GM18519 (cell line): ENCODE results near the gene UTP20.

ENCODE experiments used
- ATAC-seq: cut with Tn5 transposase; IDR thresholded peaks from one replicate; pipeline ENCODE4 v1.9.1; 2021; ENCODE audit warnings: mild to moderate bottlenecking, moderate library complexity; ENCODE audit not compliant: unreplicated experiment, low FRiP score

The UTP20 gene

DNA sequence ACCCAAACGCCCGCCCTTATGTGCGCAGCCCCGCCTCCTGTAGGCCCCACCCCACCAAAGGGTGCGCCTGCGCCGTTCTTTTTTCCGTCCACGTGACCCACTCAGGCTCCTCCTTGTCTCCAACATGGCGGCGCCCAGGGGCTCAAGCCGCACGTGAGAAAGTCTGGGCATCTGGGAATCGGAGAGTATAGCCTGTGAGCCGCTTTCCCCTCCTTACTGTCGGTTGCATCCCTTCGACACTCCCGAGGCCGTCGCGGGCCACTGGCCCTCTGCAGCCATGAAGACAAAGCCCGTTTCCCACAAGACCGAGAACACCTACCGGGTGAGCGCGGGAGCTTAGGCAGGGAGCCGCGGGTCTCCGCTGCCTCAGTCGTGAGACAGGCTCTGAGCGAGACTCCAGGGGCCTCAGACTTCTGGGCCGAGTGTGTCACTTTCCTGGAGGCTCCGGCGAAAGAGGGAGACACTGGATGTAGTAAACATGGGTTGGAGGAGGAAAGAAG is at the start of gene UTP20:
UTP20 (plus strand) TSS at position 100 of the 500 bp plus-strand sequence; CDS start at position 278, 178 bp downstream.
- peak; percentile 98 for ATAC-seq

DNA sequence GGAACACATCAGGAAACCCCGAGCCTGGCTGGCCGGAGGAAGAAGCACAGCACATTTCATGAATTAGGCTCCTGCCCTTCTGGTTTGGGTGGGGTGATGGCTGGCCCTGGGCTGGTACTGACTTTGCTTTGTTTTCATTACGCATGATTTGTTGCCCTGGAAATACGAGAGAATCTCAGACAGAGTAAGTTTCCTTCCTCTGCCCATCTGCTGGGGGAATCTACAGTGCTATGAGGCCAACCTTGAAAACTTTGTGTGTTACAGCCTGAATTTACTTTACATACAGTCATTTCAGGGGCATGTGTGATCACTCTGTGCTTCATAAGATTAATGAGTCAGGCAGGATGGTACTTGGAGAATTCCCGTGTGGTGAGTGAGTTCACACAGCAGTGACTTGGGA is 49.4 kb upstream of the UTP20 start:
- no peak for ATAC-seq

DNA sequence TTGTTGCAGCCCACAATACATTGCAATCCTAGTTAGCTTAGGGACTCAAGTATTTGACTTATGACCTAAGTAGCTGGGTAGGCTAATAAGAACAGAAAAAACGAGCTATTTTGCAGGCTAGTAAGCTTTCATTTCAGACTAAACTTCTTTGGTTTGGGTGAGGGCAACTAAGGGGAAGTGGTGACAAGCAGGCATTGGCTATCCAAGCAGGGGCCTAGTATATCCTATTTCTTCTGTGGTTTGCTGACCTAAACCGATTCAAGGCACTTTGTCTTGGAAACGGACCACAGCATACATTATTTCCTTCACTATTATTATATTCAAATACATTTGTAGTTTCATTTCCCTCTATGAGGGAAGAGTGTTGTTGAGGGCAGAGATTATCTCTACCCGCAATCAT is 48.3 kb upstream of the UTP20 start:
- ATAC-seq = no peak

DNA sequence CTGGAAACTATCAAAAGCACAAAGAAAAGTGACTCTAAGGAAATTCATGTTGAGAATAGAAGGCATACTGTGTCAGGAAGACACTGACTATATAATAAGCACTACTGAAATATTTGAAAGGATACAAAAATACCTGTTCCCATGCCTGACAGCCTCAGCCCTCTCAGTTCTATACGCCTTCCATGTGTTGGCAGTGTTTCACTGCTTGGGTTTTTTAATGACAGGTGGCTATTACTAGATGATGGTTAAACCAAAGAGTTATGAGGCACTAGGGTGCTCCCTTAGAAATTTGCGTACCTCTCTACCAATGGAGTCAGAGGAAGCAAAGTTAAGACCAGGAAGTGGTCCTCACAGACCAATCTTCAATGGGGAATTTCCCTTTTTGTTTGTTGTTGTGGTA is 44.2 kb upstream of the UTP20 start:
- ATAC-seq = no peak

DNA sequence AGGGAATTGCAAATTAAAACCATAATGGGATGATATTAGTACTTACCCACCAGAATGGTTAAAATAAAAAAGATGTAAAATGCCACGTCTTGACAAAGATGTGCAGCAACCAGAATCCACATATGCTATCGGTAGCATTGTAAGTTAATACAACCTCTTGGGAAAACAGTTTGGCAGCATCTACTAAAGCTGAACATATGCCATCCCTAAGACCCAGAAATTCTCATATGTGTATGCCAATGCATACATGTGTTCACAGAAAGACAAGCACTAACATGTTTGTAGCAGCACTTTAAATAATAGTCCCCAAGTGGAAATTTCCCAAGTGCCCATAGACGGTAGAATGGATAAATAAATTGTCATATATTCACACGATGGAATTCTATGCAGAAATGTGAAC is 41.6 kb upstream of the UTP20 start:
- no peak for ATAC-seq

DNA sequence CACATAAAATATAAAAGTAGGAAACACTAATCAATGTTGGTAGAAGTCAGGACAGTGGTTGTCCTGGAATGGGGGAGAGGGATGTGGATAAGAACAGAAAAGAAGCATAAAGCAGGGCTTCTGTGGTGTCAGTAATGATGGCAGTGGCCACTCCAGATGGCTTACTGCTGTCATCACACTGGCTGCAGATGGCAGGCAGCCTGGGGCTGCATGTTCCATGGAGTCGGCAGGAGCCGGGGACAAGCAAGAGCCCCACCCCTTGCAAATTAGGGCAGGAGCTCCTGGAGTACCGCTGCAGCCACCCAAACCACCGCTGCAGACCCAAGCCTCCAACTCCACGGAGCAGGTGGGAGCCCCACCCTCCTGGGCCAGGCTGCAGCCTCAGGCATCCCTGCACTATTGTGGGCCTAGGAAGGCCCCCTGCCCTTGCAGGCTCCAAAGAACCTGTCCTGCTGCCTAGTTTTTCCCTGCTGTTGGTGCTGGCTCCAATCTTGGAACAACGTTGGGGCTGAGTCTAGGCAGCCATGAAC is 41.0 kb upstream of the UTP20 start:
- no peak for ATAC-seq

DNA sequence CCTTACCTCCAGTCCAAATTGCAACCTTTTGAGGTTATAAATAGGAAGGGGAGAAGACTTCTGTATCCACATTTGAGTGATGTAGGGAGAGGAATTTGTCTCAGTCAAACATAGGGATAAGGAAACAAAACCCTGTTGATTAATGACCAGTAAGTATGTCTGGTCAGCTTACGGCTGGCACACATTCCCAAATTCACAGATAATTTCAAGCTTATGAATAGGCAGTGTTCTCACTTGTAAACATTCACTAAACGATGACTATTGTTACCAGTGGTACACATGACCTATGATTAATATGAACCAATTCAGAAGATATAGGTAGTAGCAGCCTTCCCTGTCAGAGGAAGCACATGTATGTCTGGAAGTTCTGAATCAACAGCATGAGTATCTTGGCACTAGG is 36.8 kb upstream of the UTP20 start:
- ATAC-seq = no peak

DNA sequence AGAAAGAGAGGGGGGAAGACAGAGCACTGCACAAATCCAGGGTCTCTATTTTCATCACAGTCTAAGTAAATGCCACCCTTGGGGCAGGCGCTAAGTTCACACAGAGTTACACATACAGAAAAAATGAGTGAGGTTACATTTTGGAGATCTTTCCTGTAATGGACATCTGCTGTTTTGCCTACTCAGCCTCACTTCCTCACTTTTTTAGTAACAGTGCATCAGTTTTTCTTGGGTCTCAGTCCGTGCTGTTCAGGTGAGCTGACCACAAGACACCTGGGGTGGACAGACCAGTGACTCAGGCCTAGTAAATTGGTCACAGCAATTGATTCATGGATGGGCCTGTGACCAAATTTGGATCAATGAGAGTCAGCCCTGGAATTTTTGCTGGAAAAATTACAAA is 36.3 kb upstream of the UTP20 start:
- no peak for ATAC-seq

DNA sequence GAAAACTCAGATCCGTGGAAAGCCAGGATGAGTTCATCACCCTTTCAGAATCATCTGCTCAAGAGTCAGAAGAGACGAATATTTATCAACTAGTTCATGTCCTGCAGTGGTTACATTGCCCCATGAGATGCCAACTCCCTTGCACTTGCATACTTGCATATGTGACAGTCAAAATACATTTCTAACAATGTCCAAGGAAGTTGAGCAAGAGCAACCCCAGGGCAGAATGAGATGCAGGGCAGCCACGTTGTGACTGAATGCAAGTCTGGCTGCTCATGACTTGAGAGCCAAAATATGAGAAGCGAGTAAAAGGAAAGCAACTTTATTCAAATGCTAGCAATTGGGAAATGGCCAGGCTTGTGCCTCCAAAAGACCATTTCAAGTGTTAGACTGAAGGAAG is 23.6 kb upstream of the UTP20 start:
- ATAC-seq = no peak

DNA sequence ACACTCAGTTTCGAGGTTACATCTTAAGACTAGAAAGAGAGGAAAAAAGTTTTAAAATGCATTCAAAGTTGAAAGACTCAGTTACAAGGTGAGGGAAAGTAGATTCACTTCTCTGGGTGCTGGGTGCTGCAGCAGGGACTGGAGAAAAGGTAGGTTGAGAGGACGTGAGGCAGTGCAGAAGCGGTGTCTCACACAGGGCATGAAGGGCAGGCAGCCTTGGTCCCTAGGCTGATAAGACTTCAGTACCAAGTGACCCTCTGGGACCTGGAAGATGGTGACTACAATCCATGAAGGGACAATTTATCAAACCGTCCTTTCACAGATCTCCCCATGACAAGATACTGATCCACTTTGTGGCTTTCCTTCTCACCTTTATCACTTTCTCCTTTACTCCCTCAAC is 22.5 kb upstream of the UTP20 start:
- ATAC-seq = no peak

DNA sequence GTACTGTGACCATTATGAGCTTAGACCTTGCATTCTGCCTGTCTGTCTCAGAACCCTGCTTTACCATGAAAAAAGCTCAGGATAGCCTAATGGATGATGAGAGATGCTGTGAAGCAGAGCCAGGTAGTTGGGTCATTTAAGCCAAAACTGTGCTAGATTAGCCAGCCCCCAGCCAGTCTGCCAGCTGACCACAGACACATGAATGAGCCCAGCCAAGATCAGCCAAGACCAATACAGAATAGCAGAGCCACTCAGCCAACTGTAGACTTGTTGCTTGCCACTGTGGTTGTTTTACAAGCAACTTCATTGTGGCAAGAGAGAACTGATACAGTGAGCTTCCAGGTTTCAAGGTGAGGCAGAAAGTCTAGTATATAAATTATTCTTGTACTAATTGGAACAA is 12.8 kb upstream of the UTP20 start:
- ATAC-seq = no peak

DNA sequence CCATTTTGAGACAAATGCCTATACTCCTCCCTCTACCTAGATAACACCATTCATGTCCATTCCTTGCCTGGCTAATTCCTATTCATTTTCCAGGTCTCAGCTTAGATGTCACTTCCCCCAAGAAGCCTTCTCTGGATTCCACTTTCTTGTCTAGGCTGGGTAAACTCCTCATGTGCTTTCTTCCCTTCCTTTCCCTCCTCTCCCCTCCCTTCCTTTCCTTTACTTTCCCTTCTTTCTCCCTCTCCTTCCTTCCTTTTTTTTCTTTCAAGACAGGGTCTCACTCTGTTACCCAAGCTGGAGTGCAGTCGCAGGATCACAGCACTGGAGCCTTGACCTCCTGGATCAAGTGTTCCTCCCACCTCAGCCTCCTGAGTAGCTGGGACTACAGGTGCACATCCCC is 3.5 kb upstream of the UTP20 start:
- no peak for ATAC-seq

DNA sequence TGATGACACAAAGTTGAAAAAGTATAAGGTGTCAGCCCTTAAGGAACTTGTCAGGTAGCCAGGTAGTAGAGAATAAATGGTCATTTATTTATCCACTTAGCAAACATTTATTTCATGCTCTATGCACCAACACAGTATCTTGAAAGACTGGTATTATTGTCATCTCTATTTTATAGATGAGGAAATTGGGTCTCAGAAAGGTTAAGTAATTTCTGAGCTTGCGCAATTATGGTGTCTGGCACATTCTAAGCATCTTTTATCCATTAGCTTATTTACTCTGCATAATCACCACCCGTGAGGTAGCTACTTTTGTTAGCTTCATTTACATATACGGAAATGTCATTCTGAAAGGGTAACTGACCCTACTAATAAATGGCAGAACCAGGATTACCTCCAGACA is 2.5 kb upstream of the UTP20 start:
- ATAC-seq = no peak

DNA sequence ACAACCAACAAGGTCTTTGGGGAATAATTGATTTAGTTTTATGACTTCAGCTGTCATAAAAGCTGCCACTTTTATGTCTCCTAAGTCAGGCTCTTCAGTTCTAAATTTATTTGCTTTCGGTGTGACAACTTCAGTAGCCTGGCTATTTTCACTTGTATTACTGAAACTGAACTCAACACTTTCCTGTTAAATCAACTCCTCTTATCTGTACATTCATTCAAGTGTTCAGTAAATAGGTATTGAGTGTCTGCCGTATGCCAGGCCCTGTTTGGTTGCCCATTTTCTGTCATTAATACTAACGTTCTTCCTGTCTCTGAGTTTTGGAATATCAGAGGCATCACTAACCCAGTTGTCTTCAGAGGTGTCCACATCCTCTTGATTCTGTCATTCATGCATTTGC is 7.5 kb downstream of the UTP20 start:
- ATAC-seq = no peak

DNA sequence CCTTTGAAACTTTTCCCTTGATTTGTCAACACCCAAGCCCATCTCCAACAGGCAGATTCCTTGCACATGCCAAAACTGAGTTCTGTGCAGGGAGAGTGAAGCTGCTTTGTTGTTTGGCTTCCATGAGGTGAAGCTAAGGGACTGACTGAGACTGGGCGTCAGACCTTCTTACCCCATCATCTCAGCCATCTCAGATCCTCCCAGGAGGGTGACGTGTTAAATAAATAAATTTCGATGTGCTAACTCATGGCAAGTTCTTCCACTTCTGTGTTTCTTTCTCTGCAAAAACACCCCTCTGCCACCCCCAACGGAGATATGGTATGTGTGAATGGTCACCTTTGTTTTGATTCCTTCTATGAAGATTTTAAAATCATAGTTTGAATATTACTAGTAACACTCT is 17.8 kb downstream of the UTP20 start:
- ATAC-seq = no peak

DNA sequence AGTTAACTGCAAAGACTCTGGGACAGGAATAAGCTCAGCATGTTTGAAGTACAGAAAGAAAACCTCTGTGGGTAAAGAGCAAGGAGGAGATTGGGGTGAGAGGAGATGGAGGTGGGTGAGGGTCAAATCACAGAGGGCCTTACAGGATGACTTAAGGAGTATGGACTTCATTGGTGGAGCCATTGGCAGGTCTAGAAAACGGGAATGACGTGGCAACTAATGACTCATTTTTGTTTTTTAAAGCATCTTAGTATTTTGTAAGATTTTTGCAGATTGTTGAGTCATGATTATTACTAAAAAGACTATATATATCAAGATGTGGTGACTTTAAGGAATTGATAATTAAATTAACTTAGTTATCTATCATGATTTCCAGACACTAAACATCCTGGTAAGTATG is 18.5 kb downstream of the UTP20 start:
- no peak for ATAC-seq

DNA sequence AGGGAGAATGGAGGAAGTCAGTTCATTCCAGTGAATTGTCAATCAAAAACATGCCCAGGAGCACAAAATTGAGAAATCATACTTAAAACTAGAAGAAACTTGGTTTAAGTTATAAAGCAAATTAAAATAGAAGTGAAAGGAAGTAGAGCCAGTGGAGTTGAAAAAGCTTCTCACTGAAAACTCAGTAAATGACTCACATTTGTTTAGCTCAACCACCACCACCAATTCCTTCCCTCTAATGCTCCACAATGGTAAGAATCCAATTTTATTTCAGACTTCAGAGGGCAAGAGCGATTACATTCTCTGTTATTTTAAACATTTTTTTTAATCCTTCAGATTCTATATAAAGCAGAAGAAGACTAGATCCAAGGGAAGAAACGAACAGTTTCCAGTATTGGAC is 19.4 kb downstream of the UTP20 start:
- ATAC-seq = no peak

DNA sequence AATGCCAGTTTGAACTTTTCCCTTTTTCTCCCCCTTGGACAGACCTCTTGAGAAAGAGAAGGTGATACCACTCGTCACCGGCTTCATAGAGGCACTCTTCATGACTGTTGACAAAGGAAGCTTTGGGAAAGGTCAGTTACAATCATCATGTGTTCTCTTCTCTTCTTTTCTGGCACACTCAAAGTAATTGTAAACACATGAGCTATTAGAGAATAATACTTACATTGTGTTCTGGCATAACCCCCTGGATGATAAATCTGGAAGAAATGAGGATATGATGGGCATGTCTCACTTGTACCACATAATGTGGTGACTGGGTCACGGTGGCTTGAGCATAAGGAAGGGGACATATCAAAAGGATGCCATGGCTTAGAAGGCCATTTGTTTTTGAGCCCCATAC is 20.0 kb downstream of the UTP20 start:
- no peak for ATAC-seq

DNA sequence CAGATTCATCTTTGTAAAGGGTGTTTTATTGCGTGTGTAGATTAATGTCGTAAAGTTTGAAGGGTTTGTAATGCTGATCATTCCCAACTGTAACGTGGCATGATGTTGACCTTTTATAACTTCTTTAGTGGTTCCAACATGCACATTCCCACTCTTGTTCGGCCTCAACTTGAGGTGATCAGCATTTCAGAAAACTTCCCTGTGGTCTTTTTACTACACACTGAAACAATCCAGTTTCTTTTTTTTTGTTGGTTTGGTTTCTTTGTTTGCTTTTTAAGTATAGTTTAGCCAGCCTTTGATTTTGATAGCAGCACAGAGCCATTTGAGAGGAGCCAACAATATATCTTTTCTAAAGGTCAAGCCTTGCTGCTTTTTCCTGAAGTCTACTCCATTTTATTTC is 22.8 kb downstream of the UTP20 start:
- no peak for ATAC-seq

DNA sequence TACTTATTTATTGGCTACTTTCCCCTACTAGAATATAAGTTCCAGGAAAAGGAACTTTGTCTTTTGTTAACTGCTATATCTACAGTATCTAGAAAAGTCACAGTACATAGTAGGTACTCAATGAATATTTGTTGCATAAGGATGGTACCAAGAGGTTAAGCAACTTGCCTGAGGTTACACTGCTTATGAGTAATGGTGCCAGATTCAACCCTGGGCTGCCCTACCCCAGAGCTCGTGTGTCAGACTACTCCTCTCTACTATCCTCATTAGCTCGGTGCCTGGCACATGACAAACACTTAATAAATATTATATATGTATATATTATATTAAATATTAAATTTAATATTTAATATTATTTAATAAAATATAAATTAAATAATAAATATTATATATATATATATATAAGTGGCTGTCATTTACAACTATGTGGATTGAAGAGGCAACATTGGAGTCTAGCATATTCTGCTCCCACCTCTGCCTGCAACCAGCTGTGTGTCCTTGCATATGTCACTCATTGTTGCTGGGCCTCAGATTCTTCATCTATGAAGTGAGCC is 25.4 kb downstream of the UTP20 start:
- no peak for ATAC-seq

DNA sequence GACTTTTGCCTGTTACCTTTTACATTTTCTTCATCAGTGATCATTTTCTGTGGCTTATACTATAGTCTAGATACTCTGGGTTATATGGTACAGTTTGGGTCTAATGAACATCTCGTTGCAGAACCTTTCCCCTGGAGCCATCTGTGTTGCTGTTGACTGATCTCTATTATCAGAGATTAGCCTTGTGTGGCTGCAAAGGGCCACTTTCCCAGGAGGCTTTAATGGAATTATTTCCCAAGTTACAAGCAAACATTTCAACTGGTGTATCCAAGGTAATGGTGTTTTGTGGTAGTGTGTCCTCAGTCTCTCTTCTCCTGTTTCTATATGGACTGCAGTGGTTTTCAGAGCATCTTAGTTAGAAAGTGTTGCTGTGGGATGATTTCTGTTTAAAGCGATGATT is 25.9 kb downstream of the UTP20 start:
- no peak for ATAC-seq

DNA sequence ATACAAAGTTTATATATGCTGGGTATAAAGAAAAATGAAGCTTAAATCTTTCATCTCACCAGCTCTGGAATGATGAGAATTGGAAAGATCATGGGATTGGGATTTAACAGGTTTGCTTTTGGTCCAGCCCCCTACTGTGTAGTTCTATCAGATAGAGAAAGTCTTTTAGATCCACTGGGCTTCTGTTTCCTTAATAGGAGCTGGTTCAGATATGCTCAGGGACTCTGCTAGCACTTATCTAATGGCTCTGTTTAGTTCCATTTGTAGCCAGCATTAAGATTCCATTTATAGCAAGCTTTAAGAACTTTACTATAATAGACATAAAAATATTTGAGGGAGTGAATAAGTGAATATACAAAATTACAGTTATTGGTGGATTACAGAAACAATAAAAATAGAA is 42.6 kb downstream of the UTP20 start:
- ATAC-seq = no peak

DNA sequence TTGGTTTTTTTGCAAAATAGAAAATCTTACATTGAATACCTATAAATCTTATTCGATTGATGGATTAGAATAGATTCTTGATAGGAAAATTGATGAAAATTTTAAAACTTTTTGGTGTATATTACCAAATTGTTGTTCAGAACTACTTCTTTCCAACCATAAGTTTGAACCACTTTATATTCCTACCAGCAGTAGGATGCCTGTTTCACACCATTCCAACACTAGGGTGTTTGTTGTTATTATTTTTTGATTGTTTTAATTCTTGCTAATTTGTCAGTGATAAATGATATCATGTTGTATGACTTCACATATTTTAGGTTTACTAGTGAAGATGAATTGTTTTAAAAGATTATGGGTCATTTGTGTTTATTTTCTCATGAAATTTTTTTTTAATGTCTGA is 43.4 kb downstream of the UTP20 start:
- ATAC-seq = no peak
